Lung (tissue), 12 donors: Measurements from ENCODE around the gene PTPN18. TPM values are rescaled to one million over a fixed set of nuclear protein-coding genes. Genes with fewer than 3 reads are reported as not detected.

Source experiments
- ATAC-seq: fragments of 200-7000 bp; cut with Tn5 transposase; one replicate; pipeline ENCODE4 v1.9.1; 2020; ENCODE audit warnings: moderate number of reproducible peaks; ENCODE audit not compliant: insufficient read depth, low FRiP score
- DNase-seq, 3 donors: peaks; one replicate each; pipeline ENCODE4 v3.0.0-alpha.2; 2013 to 2017
- H3K27ac ChIP-seq, 2 donors: one replicate each; pipeline ENCODE4 v1.5.1; 2013; ENCODE audit warnings: mild to moderate bottlenecking in 2 of 2, moderate library complexity in 2 of 2, control low read depth in 1 of 2, inconsistent platforms in 1 of 2, low read depth in 1 of 2, low read length in 1 of 2
- H3K27me3 ChIP-seq, 3 donors: one replicate each; pipeline ENCODE4 v1.5.1; 2013; ENCODE audit warnings: low read length in 2 of 3; ENCODE audit not compliant: control insufficient read depth in 3 of 3, insufficient read depth in 3 of 3
- H3K36me3 ChIP-seq, 4 donors: one replicate each; pipeline ENCODE4 v1.5.1; 2013; ENCODE audit warnings: low read length in 4 of 4, mild to moderate bottlenecking in 1 of 4, moderate library complexity in 1 of 4; ENCODE audit not compliant: control insufficient read depth in 4 of 4, insufficient read depth in 4 of 4
- H3K4me1 ChIP-seq, 5 donors: one replicate each; pipeline ENCODE4 v1.5.1; 2013; ENCODE audit warnings: low read length in 5 of 5, mild to moderate bottlenecking in 2 of 5, moderate library complexity in 1 of 5; ENCODE audit not compliant: control insufficient read depth in 5 of 5, insufficient read depth in 5 of 5
- H3K4me3 ChIP-seq: one replicate; pipeline ENCODE4 v1.5.1; 2013; ENCODE audit warnings: mild to moderate bottlenecking, control low read depth, moderate library complexity
- H3K9ac ChIP-seq, 2 donors: one replicate each; pipeline ENCODE4 v1.5.1; 2013; ENCODE audit warnings: low read length in 2 of 2, control low read depth in 1 of 2; ENCODE audit not compliant: insufficient read depth in 1 of 2
- H3K9me3 ChIP-seq, 4 donors: one replicate each; pipeline ENCODE4 v1.5.1; 2013; ENCODE audit warnings: low read length in 3 of 4, mild to moderate bottlenecking in 1 of 4, moderate library complexity in 1 of 4; ENCODE audit not compliant: control insufficient read depth in 4 of 4, insufficient read depth in 3 of 4
- WGBS, 2 donors: extraction: QIAGEN DNeasy Blood & Tissue Kit; methylation state at CpG; one replicate each; pipeline ENCODE4 v1.1.7; 2013; 5-methylcytosine and 5-hydroxymethylcytosine counted together
- polyA plus RNA-seq, 2 donors: library from polyadenylated mRNA; stranded (reverse); fragments of 200-250 nt; gene quantifications; one replicate each; pipeline ENCODE4 v1.2.1, GENCODE V29; 2013
- total RNA-seq, 2 donors: library from RNA; depleted of rRNA in 1 of 2; stranded (reverse); fragments of >200 nt in 1 of 2; gene quantifications; one replicate each; pipeline ENCODE4 v1.2.1, GENCODE V29; 2014 to 2021
- TF ChIP-seq, protein P1 (sequence below): IDR thresholded peaks from 2 replicates; pipeline ENCODE4 v1.5.1; 2012; ENCODE audit warnings: mild to moderate bottlenecking; ENCODE audit errors: control extremely low read depth, extremely low read depth
- donor health status: control.
- donor health status: control.
- donor health status: Bipolar disorder and iron deficiency.
- donor health status: healthy.
- donor health status: DM: yes; HTN: yes; CAD: no.

The PTPN18 gene
- total and polyA plus RNA-seq, 4 donors = 29.2 to 88.3 (median 59.7) TPM

DNA sequence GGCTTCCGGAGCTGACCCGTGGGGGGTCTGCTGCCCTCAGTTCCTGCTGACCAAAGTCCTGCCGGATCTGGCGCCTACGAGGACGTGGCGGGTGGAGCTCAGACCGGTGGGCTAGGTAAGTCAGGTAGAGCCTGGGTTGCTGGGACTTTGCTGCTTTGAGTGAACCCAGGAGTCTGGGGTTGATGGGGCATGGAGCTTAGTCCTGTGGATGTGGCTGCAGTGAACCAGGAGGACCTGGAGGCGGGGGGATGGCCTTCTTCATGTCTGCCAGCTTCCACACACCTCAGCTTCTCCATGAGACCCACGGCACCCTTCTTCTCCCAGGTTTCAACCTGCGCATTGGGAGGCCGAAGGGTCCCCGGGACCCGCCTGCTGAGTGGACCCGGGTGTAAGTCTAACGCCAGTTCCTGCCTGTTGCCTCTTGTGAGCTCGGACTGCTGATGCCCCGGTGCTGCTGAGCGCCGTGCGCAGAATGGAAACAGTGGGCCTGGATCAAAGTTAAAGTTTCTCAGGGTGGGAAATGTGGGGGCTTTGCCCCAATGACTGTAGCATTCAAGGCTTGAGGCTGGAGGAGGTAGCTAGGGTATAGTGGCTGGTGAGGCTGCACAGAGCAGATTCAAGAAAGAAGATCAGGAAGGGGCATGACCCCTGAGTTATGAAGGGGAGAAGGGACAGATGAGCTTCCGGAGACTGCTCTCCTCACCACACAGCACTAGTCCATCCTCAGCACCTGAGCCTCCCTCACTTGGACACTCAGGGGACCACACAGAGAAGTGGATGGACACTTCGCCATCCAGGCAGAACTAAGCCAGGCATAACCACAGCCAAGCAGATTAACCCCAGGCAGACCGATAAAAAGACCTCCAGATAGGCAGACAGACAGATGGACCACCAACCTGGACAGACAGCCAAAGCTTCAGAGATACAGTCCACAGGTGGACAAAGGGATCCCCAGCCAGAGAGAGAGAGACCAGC is 17.3 kb downstream of the PTPN18 start:
- ATAC-seq (no peak), DNase-seq (no peak)
- TF ChIP-seq, protein P1, sequence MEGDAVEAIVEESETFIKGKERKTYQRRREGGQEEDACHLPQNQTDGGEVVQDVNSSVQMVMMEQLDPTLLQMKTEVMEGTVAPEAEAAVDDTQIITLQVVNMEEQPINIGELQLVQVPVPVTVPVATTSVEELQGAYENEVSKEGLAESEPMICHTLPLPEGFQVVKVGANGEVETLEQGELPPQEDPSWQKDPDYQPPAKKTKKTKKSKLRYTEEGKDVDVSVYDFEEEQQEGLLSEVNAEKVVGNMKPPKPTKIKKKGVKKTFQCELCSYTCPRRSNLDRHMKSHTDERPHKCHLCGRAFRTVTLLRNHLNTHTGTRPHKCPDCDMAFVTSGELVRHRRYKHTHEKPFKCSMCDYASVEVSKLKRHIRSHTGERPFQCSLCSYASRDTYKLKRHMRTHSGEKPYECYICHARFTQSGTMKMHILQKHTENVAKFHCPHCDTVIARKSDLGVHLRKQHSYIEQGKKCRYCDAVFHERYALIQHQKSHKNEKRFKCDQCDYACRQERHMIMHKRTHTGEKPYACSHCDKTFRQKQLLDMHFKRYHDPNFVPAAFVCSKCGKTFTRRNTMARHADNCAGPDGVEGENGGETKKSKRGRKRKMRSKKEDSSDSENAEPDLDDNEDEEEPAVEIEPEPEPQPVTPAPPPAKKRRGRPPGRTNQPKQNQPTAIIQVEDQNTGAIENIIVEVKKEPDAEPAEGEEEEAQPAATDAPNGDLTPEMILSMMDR = no peak
- H3K4me3 ChIP-seq = peak overlapping the region; percentile 86
- peak overlapping the region; percentile 75 to 98 for H3K27ac ChIP-seq
- 53 to 58% methylated on average over 24 of the region's 24 CpGs for WGBS, 2 donors
- H3K4me1 ChIP-seq = peaks cover 0 to 21% (median 16%) of the 10 kb centered on the region in 5 donors
- no peaks in the 10 kb centered on the region for H3K9me3 ChIP-seq
- H3K36me3 ChIP-seq = peaks cover 0 to 11% (median 4%) of the 10 kb centered on the region in 4 donors
- no peaks in the 10 kb centered on the region for H3K27me3 ChIP-seq
- H3K9ac ChIP-seq = peak overlapping the region; percentile 44 to 72

DNA sequence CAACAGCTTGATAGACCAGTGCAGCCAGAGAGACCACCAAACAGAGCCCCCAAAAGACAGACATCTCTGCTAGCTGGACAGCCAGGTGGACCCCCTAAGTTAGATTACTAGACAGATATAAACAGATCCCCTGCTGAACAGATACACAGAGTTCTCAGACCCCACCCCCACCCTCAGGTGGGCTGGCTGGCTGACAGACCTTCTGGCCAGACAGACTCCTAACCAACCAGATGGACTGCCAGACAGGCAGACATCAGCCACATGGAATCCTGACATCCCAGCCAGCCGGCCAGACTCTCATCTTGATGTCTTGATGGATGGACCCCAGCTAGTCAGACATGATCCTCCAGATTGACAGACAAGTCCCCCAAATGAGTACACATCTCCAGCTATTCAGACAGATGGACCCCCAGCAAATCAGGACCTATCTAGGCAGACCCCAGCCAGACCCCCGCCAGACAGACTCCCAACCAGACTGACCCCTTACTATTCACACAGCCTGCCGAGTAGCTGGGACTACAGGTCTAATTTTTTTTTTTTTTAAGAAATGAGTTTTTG is 18.0 kb downstream of the PTPN18 start:
- DNase-seq (no peak), ATAC-seq (no peak)
- Histone ChIP-seq H3K27me3 (no peaks in the 10 kb centered on the region), H3K27ac (peak overlapping the region in 1 of 2 donors; percentile 98), H3K36me3 (peaks cover 0 to 11% (median 4%) of the 10 kb centered on the region in 4 donors), H3K4me1 (peaks cover 0 to 21% (median 16%) of the 10 kb centered on the region in 5 donors), H3K9me3 (no peaks in the 10 kb centered on the region), H3K9ac (no peak overlapping the region), H3K4me3 (no peak overlapping the region)
- WGBS, 2 donors = 96 to 100% methylated on average over 3 of the region's 3 CpGs
- TF ChIP-seq, protein P1 = no peak

DNA sequence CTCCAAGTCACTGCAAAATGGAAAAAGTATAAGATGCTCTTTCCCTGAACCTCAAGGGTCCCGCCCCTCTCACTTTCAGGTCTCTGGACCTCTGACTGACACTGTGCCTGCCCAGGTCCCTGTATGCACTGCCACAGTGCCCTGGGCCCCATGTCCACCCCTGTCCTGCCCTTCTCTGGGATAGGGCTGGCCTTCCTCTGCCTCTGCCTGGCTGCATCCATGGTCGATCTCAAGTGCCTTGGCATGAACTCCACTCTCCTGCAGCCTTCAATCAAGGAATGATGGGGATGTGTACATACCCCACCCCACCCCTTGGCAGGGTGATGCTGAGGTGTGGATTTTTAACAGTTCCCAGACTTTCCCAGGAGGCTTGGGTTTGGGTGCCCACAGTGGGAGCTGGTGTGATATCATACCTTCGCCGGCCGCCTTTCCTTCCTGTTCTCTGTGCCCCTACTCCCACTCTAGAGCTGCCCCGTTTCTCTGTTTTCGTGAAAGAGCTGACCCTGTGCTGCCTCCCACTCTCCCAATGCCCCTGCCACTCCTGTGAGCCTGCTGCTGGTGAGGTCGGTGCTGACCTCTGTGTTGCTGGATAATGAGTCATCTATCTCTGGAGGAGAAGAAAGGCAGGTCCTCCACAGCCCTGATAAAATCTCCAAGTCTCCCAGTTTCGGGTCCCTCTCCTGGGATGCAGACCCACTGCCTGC is 18.9 kb downstream of the PTPN18 start:
- H3K4me3 ChIP-seq = no peak overlapping the region
- 85 to 93% methylated on average over 9 of the region's 9 CpGs for WGBS, 2 donors
- no peak for DNase-seq
- H3K27me3 ChIP-seq = no peaks in the 10 kb centered on the region
- peaks cover 0 to 21% (median 16%) of the 10 kb centered on the region in 5 donors for H3K4me1 ChIP-seq
- no peak overlapping the region for H3K27ac ChIP-seq
- no peak for ATAC-seq
- no peak overlapping the region for H3K9ac ChIP-seq
- H3K9me3 ChIP-seq = no peaks in the 10 kb centered on the region
- TF ChIP-seq, protein P1 = no peak
- peaks cover 0 to 11% (median 4%) of the 10 kb centered on the region in 4 donors for H3K36me3 ChIP-seq
